Measurements from ENCODE around the gene TCEAL3. TPM values are rescaled to one million over a fixed set of nuclear protein-coding genes. Genes with fewer than 3 reads are reported as not detected.

The TCEAL3 gene
- total and polyA plus RNA-seq, 2 of the 8 experiments (the other 6 are each of a cell fraction or from before 2014, with no cell fraction given), result 4.4 to 12.0 TPM

DNA sequence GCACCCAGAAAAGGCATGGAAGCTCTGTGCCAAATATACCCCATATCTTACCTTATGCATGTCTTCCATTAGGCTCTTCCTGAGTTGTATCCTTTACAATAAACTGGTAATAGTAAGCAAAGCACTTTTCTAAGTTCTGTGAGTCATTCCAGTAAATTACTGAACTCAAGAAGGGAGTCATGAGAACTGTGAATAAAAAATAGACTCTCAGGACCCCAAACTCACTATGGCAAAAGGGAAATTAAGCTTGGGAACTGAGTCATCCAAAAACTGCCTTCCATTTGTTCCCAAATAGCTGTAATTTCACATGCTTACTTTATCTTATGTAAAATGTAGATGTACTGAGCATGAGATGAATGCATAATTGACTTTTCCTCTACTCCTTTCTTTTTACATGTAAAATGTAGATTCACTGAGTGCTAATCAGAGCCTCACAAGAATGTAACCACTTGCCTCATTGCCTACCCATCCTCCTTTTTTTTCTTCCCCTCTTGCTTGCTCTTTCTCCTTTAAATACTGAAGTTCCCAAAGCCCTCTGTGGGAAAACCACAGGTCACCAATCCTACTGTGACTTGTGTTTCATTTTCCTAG lies 8.1 kb downstream of the TCEAL3 start:
- no peaks in the 10 kb centered on the region for H3K36me3 ChIP-seq (ENCODE audit: control insufficient read depth in 2 of 4, insufficient read depth in 4 of 4, low read length in 3 of 4)
- no peaks in the 10 kb centered on the region for H3K27me3 ChIP-seq (replicated peaks in 1 of 4; ENCODE audit: control insufficient read depth in 3 of 4, extremely low read depth in 1 of 4, insufficient read depth in 3 of 4, low read length in 3 of 4)
- H2BK5ac ChIP-seq (ENCODE audit: low read depth, low read length), result no peak overlapping the region
- no peaks in the 10 kb centered on the region for H3K79me2 ChIP-seq (ENCODE audit: control insufficient read depth in 1 of 2, insufficient read depth in 2 of 2, low read length in 2 of 2)
- H2AFZ ChIP-seq (ENCODE audit: low read length), result no peak overlapping the region
- FAIRE-seq, result no peak
- H3K9ac ChIP-seq (replicated peaks in 1 of 4; ENCODE audit: extremely low read depth in 1 of 4, low read depth in 3 of 4, low read length in 3 of 4), result no peak overlapping the region
- H2BK12ac ChIP-seq (ENCODE audit: low read depth, low read length), result no peak overlapping the region
- H2BK15ac ChIP-seq (ENCODE audit: low read length), result no peak overlapping the region
- no peak overlapping the region for H3K18ac ChIP-seq (ENCODE audit: extremely low read depth, low read length)
- H4K91ac ChIP-seq (replicated peaks; ENCODE audit: insufficient read length, low read length), result no peak overlapping the region
- no peak overlapping the region for H3K23ac ChIP-seq (ENCODE audit: insufficient read length)
- ChIA-PET POLR2A (ENCODE audit: partially characterized antibody) (no interaction called here), CTCF (ENCODE audit: partially characterized antibody) (no interaction called here)
- H4K5ac ChIP-seq (ENCODE audit: insufficient read length, low read depth, low read length), result no peak overlapping the region
- H3K14ac ChIP-seq (ENCODE audit: insufficient read length), result no peak overlapping the region
- H3K56ac ChIP-seq (replicated peaks; ENCODE audit: insufficient read length, low read depth, low read length), result no peak overlapping the region
- H3K4ac ChIP-seq (replicated peaks; ENCODE audit: insufficient read length, low read depth, low read length), result no peak overlapping the region
- H3K4me2 ChIP-seq (ENCODE audit: insufficient read depth in 1 of 2, low read depth in 2 of 2, low read length in 2 of 2), result no peak overlapping the region
- H4K8ac ChIP-seq (ENCODE audit: extremely low read depth, insufficient read depth, low read length), result no peak overlapping the region
- H4K20me1 ChIP-seq (replicated peaks in 1 of 2; ENCODE audit: control insufficient read depth in 1 of 2, insufficient read depth in 2 of 2, low read length in 2 of 2), result no peaks in the 10 kb centered on the region
- H3K4me3 ChIP-seq (ENCODE audit: extremely low read depth in 1 of 4, insufficient read depth in 2 of 4, low read depth in 3 of 4, low read length in 4 of 4), result no peak overlapping the region
- no peak overlapping the region for H2AK5ac ChIP-seq (ENCODE audit: low read depth, low read length)
- no peaks in the 10 kb centered on the region for H3K79me1 ChIP-seq (ENCODE audit: low read depth, low read length)
- no peak for DNase-seq (ENCODE audit: low read depth in 1 of 2, low spot score in 2 of 2)
- no peaks in the 10 kb centered on the region for H3K23me2 ChIP-seq (ENCODE audit: low read depth, low read length)
- H3K9me3 ChIP-seq (ENCODE audit: insufficient read depth in 2 of 2, low read depth in 1 of 2, low read length in 1 of 2), result no peaks in the 10 kb centered on the region
- no peak overlapping the region for H2BK120ac ChIP-seq (replicated peaks; ENCODE audit: low read depth, low read length)
- H2BK20ac ChIP-seq (ENCODE audit: low read length), result no peak overlapping the region
- H3K27ac ChIP-seq (ENCODE audit: low read depth, low read length), result no peak overlapping the region
- no peaks in the 10 kb centered on the region for H3K4me1 ChIP-seq (replicated peaks in 1 of 4; ENCODE audit: control insufficient read depth in 3 of 4, insufficient read depth in 4 of 4, low read length in 3 of 4)
- no peak for TF ChIP-seq PHF8 (conservative IDR thresholded peaks at IDR 0.05; ENCODE audit: low read depth, low read length)
- no peak for TF ChIP-seq RXRA (IDR thresholded peaks at IDR 0.05; ENCODE audit: insufficient read depth, low read depth, low read length)
- no peak for TF ChIP-seq KDM5A (IDR thresholded peaks at IDR 0.05; ENCODE audit: low read length)
- no peak for TF ChIP-seq CEBPB (IDR thresholded peaks at IDR 0.05; ENCODE audit: low read depth, low read length)
- no peak for TF ChIP-seq GTF2F1 (IDR thresholded peaks at IDR 0.05; ENCODE audit: borderline replicate concordance, low read depth, low read length)
- TF ChIP-seq, protein P1, sequence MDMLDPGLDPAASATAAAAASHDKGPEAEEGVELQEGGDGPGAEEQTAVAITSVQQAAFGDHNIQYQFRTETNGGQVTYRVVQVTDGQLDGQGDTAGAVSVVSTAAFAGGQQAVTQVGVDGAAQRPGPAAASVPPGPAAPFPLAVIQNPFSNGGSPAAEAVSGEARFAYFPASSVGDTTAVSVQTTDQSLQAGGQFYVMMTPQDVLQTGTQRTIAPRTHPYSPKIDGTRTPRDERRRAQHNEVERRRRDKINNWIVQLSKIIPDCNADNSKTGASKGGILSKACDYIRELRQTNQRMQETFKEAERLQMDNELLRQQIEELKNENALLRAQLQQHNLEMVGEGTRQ (IDR thresholded peaks at IDR 0.05; ENCODE audit: low read length), result no peak
- TF ChIP-seq CHD1 (IDR thresholded peaks at IDR 0.05; ENCODE audit: low read depth, low read length), result no peak
- no peak for TF ChIP-seq MAFK (IDR thresholded peaks at IDR 0.05; ENCODE audit: low read depth, low read length)
- TF ChIP-seq YY1 (IDR thresholded peaks at IDR 0.05; ENCODE audit: low read depth, low read length), result no peak
- no peak for TF ChIP-seq TAF1 (IDR thresholded peaks at IDR 0.05; ENCODE audit: low read depth, low read length)
- TF ChIP-seq SIRT6 (IDR thresholded peaks at IDR 0.05; ENCODE audit: low read length), result no peak
- no peak for TF ChIP-seq ZNF274 (IDR thresholded peaks at IDR 0.05; ENCODE audit: borderline replicate concordance, extremely low read depth, low read length)
- no peak for TF ChIP-seq EP300 (IDR thresholded peaks at IDR 0.05; ENCODE audit: borderline replicate concordance in 1 of 2, low read depth in 2 of 2, low read length in 2 of 2)
- no peak for TF ChIP-seq SP2 (IDR thresholded peaks at IDR 0.05; ENCODE audit: low read length)
- no peak for TF ChIP-seq POLR2AphosphoS5 (IDR thresholded peaks at IDR 0.05; ENCODE audit: low read depth, low read length)
- no peak for TF ChIP-seq CHD2 (IDR thresholded peaks at IDR 0.05; ENCODE audit: low read length)
